ENCODE measurements around the gene GRAMD4.

GRCh38 chr22:46667245-46667623 is 47.0 kb downstream of the GRAMD4 start:
- TF ChIP-seq EZH2 (IDR thresholded peaks at IDR 0.05; ENCODE audit: low read depth): no peak
- TF ChIP-seq CTCF (conservative IDR thresholded peaks at IDR 0.05): no peak
